GM18861 (cell line): ENCODE measurements around the gene GAPVD1.
"Not testable (repeated sequence)": the region's sequence is repeated elsewhere in the genome, so short reads cannot be mapped to it uniquely, and the experiment has no call there.

Experiments
- ATAC-seq: cut with Tn5 transposase; IDR thresholded peaks from one replicate; pipeline ENCODE4 v1.9.1; 2021; ENCODE audit not compliant: unreplicated experiment

The GAPVD1 gene

DNA sequence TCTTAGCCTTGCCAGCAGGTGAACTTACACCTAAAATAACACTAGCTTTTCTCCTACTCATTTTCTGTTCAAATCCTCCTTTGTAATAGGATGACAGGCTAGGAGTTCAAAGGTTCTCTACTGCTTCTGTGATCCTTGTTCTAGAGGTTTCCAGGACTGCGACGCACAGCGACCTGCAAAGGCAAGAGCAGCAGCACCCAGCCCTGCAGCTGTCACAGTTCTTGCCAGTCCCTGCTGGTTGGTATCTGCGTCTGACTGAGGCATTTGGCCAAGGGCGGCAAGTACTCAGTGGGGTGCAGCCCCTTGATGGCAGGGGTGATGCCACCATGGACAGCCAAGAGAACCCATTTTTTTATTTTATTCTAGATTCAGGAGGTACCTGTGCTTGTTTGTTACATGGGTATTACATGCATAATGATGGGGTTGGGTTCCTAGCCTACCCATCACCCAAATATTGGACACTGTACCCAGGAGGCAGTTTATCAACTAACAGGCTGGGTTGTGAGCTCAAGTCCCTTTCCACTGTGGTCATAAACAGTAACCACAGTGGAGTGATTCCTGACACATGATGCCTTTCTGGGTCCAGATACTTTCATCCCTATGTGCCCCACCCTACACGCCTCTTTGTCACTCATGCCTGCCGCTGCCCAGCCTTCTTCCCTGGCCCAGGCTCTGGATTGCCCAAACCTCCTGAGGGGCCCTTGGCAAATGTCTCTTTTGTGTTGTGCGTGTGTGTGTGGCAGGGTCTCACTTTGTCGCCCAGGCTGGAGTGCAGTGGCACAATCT, 111.0 kb downstream of the GAPVD1 start:
- no peak for ATAC-seq

DNA sequence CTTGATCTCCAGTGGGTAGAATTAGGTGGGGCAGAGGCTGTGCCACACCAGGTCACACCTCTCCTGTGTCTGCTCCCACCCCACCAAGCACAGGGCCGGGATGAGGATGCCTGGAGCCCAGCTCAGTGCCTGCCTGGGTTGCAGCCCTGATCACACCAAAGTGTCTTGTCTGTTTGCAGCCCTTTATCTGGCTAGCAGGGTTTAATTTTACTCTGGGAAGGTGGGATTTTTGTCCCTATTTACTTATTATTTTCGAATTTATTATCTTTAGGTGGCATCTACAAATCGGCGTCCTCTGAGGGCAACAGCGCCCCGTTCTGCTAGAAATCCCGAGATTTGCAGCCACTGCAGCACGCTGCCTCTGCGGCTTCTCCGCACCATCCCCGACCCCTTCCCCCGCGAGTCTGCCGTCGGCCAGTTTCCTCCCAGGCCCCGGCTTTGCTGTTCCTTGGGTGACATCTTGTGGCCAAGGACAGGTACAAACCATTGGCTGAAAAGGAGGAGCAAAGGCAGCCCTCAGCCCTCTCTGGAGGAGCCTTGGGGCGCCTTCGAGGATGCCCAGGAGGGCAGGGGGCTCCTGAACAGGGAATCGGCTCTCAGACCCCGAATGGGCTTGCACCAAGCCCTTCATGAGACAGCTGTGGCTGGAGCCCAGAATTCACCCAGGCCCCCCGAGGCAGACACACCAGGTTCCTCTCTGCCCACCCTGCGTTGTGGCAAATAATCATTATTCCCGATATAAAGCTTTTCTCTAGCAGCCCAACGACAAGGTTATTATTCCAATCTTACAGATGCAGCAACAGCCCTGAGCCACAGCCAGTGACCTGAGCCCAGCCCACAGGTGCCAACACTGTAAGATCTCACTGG, 113.0 kb downstream of the GAPVD1 start:
- no peak for ATAC-seq

DNA sequence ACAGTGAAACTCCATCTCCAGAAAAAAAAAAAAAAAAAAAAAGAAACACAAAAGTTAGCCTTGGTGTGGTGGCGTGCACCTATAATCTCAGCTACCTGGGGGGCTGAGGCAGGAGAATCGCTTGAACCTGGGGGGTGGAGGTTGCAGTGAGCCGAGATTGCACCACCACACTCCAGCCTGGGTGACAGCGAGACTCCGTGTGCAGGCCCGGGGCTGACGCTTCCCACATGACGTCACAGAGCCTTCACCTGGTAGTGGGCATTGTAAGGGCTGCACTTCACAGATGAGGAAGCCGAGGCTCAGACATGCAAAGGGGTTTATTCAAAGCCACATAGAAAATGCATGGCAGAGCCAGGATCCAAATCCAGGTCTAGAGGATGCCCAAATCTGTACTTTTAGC, 114.2 kb downstream of the GAPVD1 start:
- no peak for ATAC-seq

DNA sequence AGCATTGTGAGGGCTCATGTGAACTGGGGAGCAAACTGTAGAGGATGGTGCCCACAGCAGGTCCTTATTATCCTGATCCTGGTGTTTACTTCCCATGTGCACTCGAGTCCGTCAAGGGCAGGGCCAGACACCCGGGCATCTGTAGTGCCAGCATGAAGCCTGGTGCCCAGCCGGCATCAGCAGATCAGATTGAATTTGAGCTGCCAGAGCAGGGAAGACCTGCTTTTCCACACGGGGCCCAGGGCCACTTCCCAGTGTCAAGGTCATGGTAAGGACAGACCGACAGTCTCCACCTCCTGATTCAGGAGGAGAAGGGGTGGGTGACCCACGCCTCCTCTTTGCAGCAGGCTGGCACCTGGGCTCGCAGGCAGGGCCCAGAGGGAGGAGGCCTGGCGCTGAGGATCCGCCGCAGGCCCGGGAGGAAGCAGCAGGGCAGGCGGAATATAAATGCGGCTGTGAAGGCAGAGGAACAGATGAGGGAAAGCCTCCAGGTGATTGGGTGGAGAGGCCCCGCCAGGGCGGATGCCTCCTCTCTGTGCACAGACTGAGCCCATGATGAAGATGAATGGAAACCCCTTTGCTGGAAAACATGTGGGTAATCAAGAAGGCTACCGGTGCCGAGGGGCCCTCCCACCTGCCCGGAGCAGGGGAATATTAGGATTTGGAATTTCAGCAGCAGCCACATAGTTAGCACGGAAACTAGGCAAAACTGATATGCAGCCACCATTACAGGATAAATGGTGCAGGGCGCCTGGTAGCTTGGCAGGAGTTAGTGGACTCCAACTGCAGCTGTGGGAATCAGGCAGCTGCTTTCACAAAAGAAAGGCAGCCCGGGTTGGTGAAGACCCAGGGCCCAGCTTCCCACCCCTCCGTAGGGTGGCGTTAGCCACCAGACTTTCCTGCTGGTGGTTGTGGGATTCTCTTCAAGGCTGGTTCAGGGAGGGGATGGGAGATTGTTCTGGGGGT, 114.9 kb downstream of the GAPVD1 start:
- no peak for ATAC-seq

DNA sequence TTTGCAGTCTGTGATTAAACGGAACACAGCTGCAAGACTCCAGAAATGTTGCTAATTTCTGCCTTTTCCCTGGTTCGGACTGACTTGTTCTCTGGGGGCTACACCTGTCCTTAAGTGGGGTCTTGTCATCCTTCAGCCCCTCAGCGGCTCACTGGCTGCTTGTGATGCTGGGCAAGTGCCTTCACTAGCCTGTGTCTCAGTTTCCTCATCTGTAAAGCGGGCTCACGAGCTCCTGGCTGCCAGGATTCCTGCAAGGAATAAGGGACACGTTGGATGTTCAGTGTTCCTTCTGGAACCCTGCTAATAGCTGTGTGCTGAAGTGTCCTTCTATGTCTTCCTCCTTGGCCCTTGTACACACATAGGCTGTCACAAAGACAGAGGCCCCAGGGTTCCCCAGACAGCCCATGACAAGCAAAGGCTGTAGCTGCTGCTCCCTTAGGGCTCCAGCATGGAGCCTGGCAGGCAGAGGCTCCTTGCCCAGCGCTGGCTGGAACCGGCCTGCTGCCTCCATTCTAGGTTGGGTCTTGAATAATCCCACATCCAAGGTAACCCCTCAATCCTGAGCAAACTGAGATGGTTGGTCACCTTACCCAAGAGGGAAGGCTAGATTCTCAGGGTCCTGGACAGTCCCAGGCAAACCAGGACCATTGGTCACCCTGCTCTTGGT, 116.1 kb downstream of the GAPVD1 start:
- ATAC-seq: no peak

DNA sequence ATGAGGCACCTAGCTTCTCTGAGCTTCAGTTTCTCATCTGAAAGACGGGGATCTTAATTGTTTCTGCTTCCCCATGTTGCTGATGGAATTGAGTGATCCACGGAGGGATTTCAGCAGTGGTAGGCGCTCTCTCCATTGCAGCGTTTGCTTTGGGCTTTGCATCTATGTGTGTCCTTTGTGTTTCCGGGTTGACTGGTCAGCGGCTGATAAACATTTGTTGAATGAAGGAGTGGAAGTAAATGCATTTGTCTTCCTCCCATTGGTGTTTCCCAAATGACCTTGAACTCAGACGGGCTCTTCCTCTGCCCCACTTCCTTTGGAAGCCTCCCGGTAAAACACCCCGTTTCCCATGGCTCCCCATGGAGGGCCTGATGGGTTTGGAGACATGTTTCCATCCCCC, 117.2 kb downstream of the GAPVD1 start:
- ATAC-seq: no peak

DNA sequence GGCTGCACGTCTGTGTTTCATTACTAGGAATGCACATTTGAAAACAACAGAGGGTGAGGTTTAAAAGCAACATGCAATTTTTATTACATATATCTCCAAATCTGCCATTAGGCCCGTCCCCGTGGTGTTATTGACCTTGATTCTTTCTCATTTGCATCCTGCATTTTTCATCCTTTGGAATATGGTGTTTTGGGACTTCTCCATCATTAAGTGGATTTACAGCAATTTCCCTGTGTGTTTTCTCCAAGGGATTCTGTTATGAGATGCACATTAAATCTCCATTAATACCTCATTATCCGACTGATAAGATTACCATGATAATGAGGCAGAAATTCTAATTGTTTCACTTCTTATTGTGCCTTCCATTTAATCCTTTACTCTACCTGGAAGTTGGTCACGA, 117.6 kb downstream of the GAPVD1 start:
- no peak for ATAC-seq

DNA sequence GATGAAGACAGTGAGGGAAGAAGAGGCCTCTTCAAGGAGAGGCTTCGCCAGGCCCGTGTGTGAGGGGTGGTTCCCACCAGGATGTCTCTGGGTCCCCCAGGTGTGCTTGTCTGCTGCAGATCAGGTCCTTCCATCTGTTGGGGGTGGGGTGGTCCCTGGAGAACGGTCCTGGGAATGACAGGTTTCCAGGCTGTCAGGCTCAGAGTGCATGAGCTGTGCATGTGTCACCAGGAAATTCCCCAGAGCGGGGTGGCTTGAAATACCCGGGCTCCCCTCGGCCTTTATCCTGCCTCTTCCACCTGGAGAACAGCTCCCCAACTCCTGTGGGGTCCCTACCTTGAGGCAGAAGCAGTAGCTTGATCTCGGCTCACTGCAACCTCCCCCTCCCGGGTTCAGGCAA, 118.8 kb downstream of the GAPVD1 start:
- no peak for ATAC-seq

DNA sequence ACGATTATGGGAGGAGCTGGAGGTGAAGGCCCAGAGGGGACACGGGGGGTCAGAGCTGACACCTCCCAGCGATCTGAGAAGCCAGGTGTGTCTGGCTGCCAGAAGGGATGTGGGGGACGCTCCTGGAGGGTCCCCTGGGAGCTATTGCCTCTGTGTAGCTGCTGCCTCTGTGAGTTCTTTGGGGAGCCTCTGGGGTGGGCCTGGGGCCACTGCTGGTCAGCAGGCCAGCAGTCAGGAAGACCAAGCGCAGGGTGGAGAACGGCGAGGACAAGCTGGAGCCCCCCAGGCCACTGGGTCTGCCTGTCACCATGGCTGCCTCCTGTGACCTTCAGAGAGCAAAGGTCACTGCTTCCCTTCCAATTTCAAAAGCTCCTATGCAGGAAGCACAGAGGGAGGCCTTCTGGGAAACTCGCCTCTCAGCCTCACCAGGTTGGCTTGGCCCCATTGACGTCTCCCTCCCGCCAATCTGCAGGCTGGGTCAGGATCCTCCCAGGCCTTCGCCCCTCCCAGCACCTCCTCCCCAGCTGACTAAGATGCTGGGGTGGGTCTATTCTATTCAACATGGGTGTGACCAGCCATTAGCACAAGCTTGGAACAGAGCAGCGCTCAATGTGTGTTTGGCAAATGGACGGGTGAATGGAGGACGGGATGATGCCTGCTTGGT, 126.4 kb downstream of the GAPVD1 start:
- no peak for ATAC-seq

DNA sequence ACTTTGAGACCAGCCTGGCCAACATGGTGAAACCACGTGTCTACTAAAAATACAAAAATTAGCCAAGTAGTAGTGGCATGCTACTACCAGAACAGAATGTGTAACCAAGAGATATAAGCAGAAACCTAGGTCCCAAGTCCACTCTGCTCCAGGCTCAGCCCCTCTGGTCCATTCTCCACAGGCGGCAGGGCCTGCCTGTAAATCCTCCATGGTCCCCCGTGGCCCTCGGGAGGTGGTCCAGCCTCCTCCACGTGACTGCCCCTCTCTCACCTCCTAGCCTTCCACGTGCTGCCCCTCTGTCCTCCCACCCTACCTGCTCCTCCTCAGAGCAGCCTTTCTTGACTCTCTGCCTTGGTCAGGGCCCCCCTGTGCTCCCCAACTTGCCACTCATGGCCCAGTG, 127.4 kb downstream of the GAPVD1 start:
- ATAC-seq: no peak

DNA sequence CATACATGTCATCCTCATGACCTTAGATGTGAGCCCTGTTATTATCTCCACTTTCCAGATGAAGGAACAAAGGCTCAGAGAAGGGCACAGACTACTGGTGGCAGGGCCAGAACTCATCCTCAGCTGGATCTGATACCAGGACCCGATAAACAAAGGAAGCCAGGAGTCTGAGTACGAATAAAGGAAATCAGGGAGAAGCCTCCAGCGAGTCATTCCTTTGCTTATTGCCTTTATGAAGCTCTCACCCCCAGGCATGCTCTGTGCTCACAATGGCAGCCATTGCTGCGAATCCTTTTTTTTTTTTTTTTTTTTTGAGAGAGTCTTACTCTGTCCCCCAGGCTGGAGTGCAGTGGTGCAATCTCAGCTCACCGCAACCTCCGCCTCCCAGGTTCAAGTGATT, 130.1 kb downstream of the GAPVD1 start:
- ATAC-seq: no peak

DNA sequence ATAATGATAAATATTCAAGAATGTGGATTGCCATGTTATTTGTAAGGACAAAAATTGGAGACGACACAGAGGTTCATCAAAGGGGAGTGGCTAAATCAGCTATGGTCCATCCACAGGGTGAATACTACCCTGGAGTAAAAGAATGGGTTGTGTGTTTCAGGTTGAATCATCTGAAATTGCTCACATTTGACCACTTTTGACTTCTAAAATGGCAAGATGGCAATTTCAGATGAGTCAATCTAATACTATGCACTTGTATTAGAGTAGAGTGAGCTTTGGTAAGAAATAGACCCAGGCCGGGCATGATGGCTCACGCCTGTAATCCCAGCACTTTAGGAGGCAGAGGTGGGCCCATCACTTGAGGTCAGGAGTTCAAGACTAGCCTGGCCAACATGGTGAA, 131.8 kb downstream of the GAPVD1 start:
- no peak for ATAC-seq

DNA sequence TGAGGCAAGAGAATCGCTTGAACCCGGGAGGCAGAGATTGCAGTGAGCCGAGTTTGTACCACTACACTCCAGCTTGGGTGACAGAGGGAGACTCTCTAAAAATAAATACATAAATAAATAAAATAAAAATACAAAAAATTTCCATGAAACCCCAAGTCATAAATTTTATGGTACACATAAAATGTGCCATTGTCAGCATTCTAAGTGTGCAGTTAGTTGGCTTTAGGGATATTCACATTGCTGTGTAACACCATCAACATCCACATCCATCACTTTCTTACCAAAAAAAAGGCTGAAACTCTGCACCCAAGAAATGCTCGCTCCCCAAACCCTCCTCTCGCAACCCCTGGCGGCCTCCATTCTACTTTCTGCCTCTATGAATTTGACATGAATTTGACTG, 135.2 kb downstream of the GAPVD1 start:
- no peak for ATAC-seq

DNA sequence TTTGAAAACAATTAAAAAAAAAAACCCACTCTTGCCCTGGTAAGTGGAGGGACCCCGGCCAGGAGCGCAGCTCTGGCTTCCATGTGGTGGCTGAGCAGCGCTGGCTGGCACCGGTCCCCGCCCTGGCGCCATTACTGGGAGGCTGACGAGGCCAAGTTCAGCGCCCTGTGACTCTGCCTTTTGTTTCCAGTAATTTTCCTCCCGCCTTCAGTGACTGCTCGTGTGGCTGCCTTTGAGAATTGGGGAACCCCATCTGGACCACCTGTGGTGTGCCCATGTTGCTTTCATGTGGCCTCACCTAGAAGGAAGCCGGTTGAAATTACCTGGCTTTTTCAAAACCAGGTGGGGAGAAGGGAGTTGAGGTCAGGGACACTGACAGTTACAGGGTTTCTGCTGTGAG, 136.1 kb downstream of the GAPVD1 start:
- ATAC-seq: no peak

DNA sequence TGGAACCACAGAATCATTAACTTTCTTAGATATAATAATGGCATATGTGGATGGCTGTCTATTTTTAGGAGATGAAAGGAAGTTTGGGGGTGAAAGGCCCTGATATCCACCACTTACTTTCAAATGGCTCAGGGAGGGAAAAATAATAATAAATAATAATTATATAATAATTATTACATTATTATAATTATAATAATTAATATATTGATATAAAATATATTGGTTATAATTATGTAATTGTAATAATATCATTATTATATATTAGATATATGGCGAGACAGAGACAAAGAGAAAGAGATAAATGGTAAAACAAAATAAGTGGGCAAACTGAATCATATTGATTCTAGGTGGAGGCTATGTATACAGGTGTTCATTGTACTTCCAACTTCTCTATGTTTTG, 136.6 kb downstream of the GAPVD1 start:
- ATAC-seq: no peak

DNA sequence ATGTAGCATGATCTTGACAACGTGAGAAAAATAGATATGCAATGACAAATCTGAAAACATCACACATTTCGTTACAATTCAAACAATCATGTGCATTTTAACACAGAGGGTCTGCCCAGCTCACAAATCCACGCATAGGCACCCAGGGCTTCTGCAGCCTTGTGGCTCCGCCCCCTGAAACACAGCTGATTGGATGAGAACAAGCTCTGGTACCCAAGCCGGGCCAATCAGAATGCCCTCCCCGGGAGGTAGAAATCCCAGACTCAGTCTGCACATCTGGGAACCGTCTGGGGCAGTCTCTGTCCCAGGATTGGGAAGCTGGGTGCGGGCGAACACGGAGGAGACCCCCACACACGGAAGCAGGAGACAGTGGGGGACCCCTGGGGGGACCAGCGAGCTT, 137.5 kb downstream of the GAPVD1 start:
- no peak for ATAC-seq

DNA sequence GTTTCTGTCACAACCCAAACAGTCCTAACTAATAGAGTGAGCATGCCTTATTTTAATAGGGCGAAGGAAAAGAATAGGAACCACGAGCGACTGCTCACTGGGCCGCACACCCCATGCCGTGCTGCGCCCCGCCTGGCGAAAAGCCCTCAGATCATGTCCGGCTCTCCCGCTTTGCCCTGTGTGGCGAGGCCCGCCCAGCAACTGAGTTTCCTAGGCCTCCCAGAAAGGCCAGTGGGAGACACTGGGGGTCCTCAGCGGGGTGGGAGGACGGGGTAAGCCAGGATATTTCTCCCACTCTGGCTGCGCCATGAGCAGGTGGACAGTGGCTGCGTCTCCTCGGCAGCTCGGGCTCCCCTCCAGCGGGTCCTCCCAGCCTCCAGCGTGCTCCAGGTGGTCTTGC, 138.0 kb downstream of the GAPVD1 start:
- ATAC-seq: no peak

DNA sequence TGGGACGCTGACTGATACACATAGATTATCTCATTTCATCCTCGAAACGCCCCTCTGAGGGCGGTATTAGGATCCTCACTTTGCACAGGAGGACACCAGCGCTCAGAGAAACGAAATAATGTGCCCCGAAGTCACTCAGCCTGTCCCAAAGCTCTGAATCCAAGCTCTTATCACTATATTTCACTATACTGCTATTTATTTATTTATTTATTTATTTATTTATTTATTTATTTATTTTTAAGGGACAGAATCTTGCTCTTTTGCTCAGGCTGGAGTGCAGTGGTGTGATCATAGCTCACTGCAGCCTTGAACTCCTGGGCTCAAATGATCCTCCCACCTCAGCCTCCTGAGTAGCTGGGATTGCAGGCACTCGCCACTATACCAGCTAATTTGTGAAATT, 138.6 kb downstream of the GAPVD1 start:
- ATAC-seq: not testable (repeated sequence)

DNA sequence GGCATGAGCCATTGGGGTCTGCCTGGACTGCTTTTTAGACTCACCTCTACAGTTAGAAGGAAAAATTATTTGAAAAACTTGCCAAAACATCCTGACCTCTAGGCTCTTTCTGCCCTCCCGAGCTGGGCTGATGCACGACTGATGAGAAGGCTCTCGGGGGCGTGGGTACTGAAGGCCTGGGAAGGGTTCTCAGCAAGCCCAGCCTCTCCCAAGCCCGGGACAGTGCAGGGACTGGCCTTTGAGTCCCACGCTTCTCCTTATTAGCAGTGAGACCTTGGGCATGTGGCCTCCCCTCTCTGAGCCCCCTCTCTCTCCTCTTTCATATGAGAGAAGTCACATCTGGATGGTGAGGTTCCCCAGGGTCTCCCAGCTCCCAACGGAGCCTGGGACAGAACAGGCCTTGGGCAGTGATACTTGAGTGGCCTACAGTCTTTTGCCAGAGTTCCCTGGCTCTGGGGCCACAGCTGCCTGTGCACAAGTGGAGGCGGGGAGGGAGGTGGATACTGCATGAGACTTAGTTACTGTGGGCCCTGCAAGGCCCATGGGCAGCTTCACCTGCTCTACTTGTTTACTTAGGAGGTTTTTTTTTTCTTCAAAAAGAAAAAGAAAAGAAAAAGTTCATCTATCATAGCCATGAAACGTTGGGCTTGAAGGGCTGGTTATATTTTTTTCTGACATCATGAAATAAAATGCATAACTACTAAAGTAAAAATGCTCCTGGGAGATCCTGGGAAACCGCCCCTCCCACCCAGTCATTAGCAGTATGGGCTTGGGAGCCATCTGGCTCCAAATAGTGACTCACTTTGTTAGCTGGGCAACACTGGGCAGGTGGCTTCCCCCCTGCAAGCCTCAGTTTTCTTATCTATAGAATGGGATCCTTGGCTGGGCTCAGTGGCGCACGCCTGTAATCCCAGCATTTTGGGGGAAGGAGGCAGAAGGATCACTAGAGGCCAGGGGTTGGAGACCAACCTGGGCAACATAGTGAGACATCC, 139.4 kb downstream of the GAPVD1 start:
- no peak for ATAC-seq
